HepG2 (cell line): Measurements from ENCODE around the gene CREG2. TPM values are rescaled to one million over a fixed set of nuclear protein-coding genes. Genes with fewer than 3 reads are reported as not detected.

ENCODE experiments used
- ATF4 ChIP-seq, 2 experiments: fragments of 450-650 bp in 1 of 2; sonication (generic) in 1 of 2; formaldehyde crosslinking; IDR thresholded peaks; 2 replicates each; pipeline versions ENCODE4 v1.5.0 to v1.8.0; 2020 to 2022; ENCODE audit warnings: mild to moderate bottlenecking in 1 of 2, missing genetic modification reagents in 1 of 2
- ATF7-NPFF ChIP-seq: sonication (generic); formaldehyde crosslinking; IDR thresholded peaks from 2 replicates; pipeline ENCODE4 v1.8.1; 2023; ENCODE audit warnings: mild to moderate bottlenecking, low read depth, missing genetic modification reagents, moderate library complexity
- CHD4 ChIP-seq: fragments of 200-600 bp; sonication (generic); IDR thresholded peaks from 2 replicates; pipeline ENCODE4 v1.7.0; 2017; ENCODE audit warnings: mild to moderate bottlenecking, low read length, borderline replicate concordance
- CSRNP2 ChIP-seq: sonication (generic); formaldehyde crosslinking; conservative IDR thresholded peaks from 2 replicates; pipeline ENCODE4 v1.8.0; 2022; ENCODE audit warnings: low read depth, missing genetic modification reagents
- DZIP1 ChIP-seq: sonication (generic); formaldehyde crosslinking; IDR thresholded peaks from 2 replicates; pipeline ENCODE4 v1.5.0; 2020; ENCODE audit warnings: mild to moderate bottlenecking, missing genetic modification reagents
- GPN1 ChIP-seq: sonication (generic); formaldehyde crosslinking; IDR thresholded peaks from 2 replicates; pipeline ENCODE4 v1.5.1; 2020; ENCODE audit warnings: missing genetic modification reagents, borderline replicate concordance
- GTF3A ChIP-seq: sonication (generic); formaldehyde crosslinking; conservative IDR thresholded peaks from 2 replicates; pipeline ENCODE4 v1.4.0; 2020; ENCODE audit warnings: mild to moderate bottlenecking, missing genetic modification reagents
- HIC2 ChIP-seq: sonication (generic); formaldehyde crosslinking; IDR thresholded peaks from 2 replicates; pipeline ENCODE4 v1.9.0; 2022; ENCODE audit warnings: low read depth, missing genetic modification reagents
- HNF1B ChIP-seq: sonication (generic); formaldehyde crosslinking; IDR thresholded peaks from 2 replicates; pipeline ENCODE4 v1.5.1; 2020; ENCODE audit warnings: mild to moderate bottlenecking, moderate library complexity, missing genetic modification reagents
- ISX ChIP-seq: sonication (generic); formaldehyde crosslinking; conservative IDR thresholded peaks from 2 replicates; pipeline ENCODE4 v1.5.0; 2020; ENCODE audit warnings: missing genetic modification reagents
- NFATC3 ChIP-seq: sonication (generic); formaldehyde crosslinking; IDR thresholded peaks from 2 replicates; pipeline ENCODE4 v1.5.1; 2020; ENCODE audit warnings: mild to moderate bottlenecking, missing genetic modification reagents
- PRMT3 ChIP-seq: sonication (generic); formaldehyde crosslinking; IDR thresholded peaks from 2 replicates; pipeline ENCODE4 v1.8.1; 2022; ENCODE audit warnings: low read depth, mild to moderate bottlenecking, moderate library complexity, missing genetic modification reagents, borderline replicate concordance
- ZNF274 ChIP-seq: sonication (generic); formaldehyde crosslinking; IDR thresholded peaks from 2 replicates; pipeline ENCODE4 v1.5.1; 2020; ENCODE audit warnings: mild to moderate bottlenecking, missing genetic modification reagents
- ZNF296 ChIP-seq: sonication (generic); formaldehyde crosslinking; conservative IDR thresholded peaks from 2 replicates; pipeline ENCODE4 v1.5.0; 2020; ENCODE audit warnings: mild to moderate bottlenecking, missing genetic modification reagents
- ZNF503 ChIP-seq: sonication (generic); formaldehyde crosslinking; IDR thresholded peaks from 2 replicates; pipeline ENCODE4 v1.4.0; 2020; ENCODE audit warnings: missing genetic modification reagents
- ZNF615 ChIP-seq: sonication (generic); formaldehyde crosslinking; IDR thresholded peaks from 2 replicates; pipeline ENCODE4 v1.5.0; 2020; ENCODE audit warnings: mild to moderate bottlenecking, missing genetic modification reagents, borderline replicate concordance
- ZNF780A ChIP-seq: sonication (generic); formaldehyde crosslinking; IDR thresholded peaks from 2 replicates; pipeline ENCODE4 v1.8.0; 2022; ENCODE audit warnings: mild to moderate bottlenecking, missing genetic modification reagents, moderate library complexity
- polyA plus RNA-seq, 8 experiments: library from polyadenylated mRNA; depleted of rRNA in 3 of 8; stranded (reverse) in 7 of 8; unstranded in 1 of 8; fragments of >200 nt; fragmentation: Illumina TruSeq in 4 of 8; extraction: Trizol in 4 of 8; gene quantifications; 2 replicates each; pipeline versions ENCODE4 v1.2.1 to v1.2.3, GENCODE V29; 2011 to 2016; ENCODE audit warnings: low read depth in 4 of 8, missing spikeins in 1 of 8, mixed read lengths in 1 of 8; ENCODE audit not compliant: insufficient read depth in 1 of 8
- total RNA-seq, 5 experiments: library from RNA; depleted of rRNA; stranded (reverse); fragments of >200 nt; fragmentation: Illumina TruSeq; extraction: Trizol; gene quantifications; 2 replicates each; pipeline ENCODE4 v1.2.3, GENCODE V29; 2016; ENCODE audit warnings: low read depth in 1 of 5

Gene CREG2
- total and polyA plus RNA-seq, 2 of the 13 experiments (the other 11 are each of a cell fraction or from before 2014, with no cell fraction given), result 0.18 to 0.26 TPM

- TF ChIP-seq CHD4, result no peak
- TF ChIP-seq NFATC3 (CRISPR knock-in tag), result peak; percentile 50; the same call in 1 of the 2 replicates
- 0 out of 4 replicates have a peak, but pooled peaks of 1 of the 2 experiments have one; percentile 46 for TF ChIP-seq ATF4 (CRISPR knock-in tag; IDR thresholded peaks at IDR 0.05)
- 0 out of 2 replicates have a peak, but pooled peaks have one; percentile 25 for TF ChIP-seq CSRNP2 (CRISPR knock-in tag)
- TF ChIP-seq GTF3A, result no peak
- 0 out of 2 replicates have a peak, but pooled peaks have one; percentile 50 for TF ChIP-seq ISX (CRISPR knock-in tag)
- 0 out of 2 replicates have a peak, but pooled peaks have one; percentile 4 for TF ChIP-seq ZNF503 (CRISPR knock-in tag)
- TF ChIP-seq DZIP1 (CRISPR knock-in tag), result peak; percentile 18
- TF ChIP-seq ZNF780A (CRISPR knock-in tag), result 0 out of 2 replicates have a peak, but pooled peaks have one; percentile 75
- TF ChIP-seq ZNF296, result no peak
- TF ChIP-seq PRMT3 (CRISPR knock-in tag), result peak; percentile 28; the same call in 1 of the 2 replicates
- 0 out of 2 replicates have a peak, but pooled peaks have one; percentile 53 for TF ChIP-seq HNF1B (CRISPR knock-in tag)
- TF ChIP-seq ATF7-NPFF (CRISPR knock-in tag), result peak; percentile 55
- TF ChIP-seq ZNF274 (CRISPR knock-in tag), result 0 out of 2 replicates have a peak, but pooled peaks have one; percentile 8
- TF ChIP-seq HIC2 (CRISPR knock-in tag), result peak; percentile 30; the same call in 1 of the 2 replicates
- TF ChIP-seq GPN1 (CRISPR knock-in tag), result peak; percentile 45; the same call in 1 of the 2 replicates
- TF ChIP-seq ZNF615 (CRISPR knock-in tag), result 0 out of 2 replicates have a peak, but pooled peaks have one; percentile 55
Measured at GRCh38 chr2:101307950-101308431, 79.3 kb downstream of the CREG2 start (continued).
